Effector memory CD8-positive, alpha-beta T cell (primary cell): ENCODE data around the gene AGFG2.

ENCODE experiments used
- ATAC-seq: fragments of 150-1000 bp; cut with Tn5 transposase; replicated peaks from 2 replicates; pipeline ENCODE4 v1.10.0; 2021; ENCODE audit warnings: mild to moderate bottlenecking, moderate library complexity
- DNase-seq, 3 experiments: peaks; one replicate each; pipeline ENCODE4 v3.0.0; 2021
- H3K27ac Mint-ChIP-seq, 2 donors: one replicate each; pipeline ENCODE4 v1.8.0; 2022; ENCODE audit warnings: mild to moderate bottlenecking in 2 of 2, mixed read lengths in 2 of 2, moderate library complexity in 2 of 2
- H3K27me3 Mint-ChIP-seq, 2 donors: one replicate each; pipeline ENCODE4 v1.8.0; 2022; ENCODE audit warnings: mixed read lengths in 2 of 2
- H3K36me3 Mint-ChIP-seq: one replicate; pipeline ENCODE4 v1.8.0; 2022; ENCODE audit warnings: mild to moderate bottlenecking, moderate library complexity, mixed read lengths; ENCODE audit not compliant: insufficient read depth
- H3K4me1 Mint-ChIP-seq, 2 donors: one replicate each; pipeline ENCODE4 v1.8.0; 2022; ENCODE audit warnings: low read depth in 2 of 2, mixed read lengths in 2 of 2
- H3K4me3 Mint-ChIP-seq, 2 donors: one replicate each; pipeline ENCODE4 v1.8.0; 2022; ENCODE audit warnings: mild to moderate bottlenecking in 2 of 2, mixed read lengths in 2 of 2, moderate library complexity in 2 of 2
- H3K9me3 Mint-ChIP-seq, 2 donors: one replicate each; pipeline ENCODE4 v1.8.0; 2022; ENCODE audit warnings: mixed read lengths in 2 of 2

AGFG2 gene

GRCh38 chr7:100613412-100614175 lies 74.6 kb downstream of the AGFG2 start:
- ATAC-seq (no peak), DNase-seq (no peak)
- peaks cover 20% of the 10 kb centered on the region for H3K36me3 Mint-ChIP-seq
- H3K9me3 Mint-ChIP-seq, result no peaks in the 10 kb centered on the region
- peaks cover 17 to 22% of the 10 kb centered on the region in 2 donors for H3K4me1 Mint-ChIP-seq
- H3K4me3 Mint-ChIP-seq, result peak overlapping the region; percentile 98
- peak overlapping the region in 1 of 2 donors; percentile 46 for H3K27ac Mint-ChIP-seq
- no peaks in the 10 kb centered on the region for H3K27me3 Mint-ChIP-seq

GRCh38 chr7:100614308-100614861 lies 75.4 kb downstream of the AGFG2 start:
- DNase-seq, result no peak
- ATAC-seq, result no peak
- no peak overlapping the region for H3K4me3 Mint-ChIP-seq
- no peaks in the 10 kb centered on the region for H3K9me3 Mint-ChIP-seq
- peak overlapping the region in 1 of 2 donors; percentile 46 for H3K27ac Mint-ChIP-seq
- H3K4me1 Mint-ChIP-seq, result peaks cover 17 to 22% of the 10 kb centered on the region in 2 donors
- H3K36me3 Mint-ChIP-seq, result peaks cover 25% of the 10 kb centered on the region
- H3K27me3 Mint-ChIP-seq, result no peaks in the 10 kb centered on the region
